GM12875 (cell line): ENCODE data around the gene GABRP.

Experiments
- H3K4me3 ChIP-seq: one replicate; pipeline ENCODE4 v1.5.1; 2011; ENCODE audit warnings: low read depth, low read length, control low read depth
- TF ChIP-seq, protein P1 (sequence below): IDR thresholded peaks from 2 replicates; pipeline ENCODE4 v1.5.1; 2011; ENCODE audit warnings: low read depth, mild to moderate bottlenecking, control low read depth, inconsistent platforms, low read length, moderate library complexity, borderline replicate concordance; ENCODE audit not compliant: insufficient read depth

The GABRP gene

DNA sequence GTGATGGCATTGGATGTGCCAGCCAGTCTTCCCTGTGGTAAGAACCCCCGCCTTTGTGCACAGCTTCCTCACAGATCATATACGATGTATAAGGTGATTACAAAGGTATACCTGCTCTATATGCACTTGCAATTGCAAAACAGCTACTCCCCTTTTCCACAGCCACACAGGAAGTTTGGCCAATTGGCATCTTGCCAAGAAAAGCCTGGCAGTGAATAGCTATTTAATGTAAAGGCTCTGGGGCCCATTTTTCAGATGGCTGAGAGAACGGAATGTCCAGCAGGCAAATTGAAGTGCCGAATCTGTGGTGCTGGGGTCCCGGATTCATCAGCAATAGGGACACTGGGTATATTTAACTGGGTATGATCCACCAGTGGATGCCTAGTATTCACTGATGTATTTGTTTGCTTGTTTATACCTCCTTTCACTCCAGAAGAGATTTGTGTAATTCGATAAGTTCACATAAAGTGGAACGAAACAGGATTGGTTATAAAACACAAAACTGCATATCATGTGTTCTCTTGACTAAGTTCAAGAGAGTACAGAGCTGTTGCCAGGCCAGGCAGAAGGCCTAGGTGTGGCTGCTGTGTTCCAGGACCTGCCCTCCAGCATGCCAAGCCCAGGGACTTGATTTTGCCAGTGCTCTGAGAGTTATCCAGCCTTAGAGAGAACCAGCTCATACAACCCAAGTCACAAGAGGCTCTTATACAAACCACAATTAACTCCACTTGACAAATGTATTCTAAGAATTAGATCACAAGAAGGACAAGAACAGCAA, 27.7 kb upstream of the GABRP start:
- H3K4me3 ChIP-seq = no peak overlapping the region
- TF ChIP-seq, protein P1, sequence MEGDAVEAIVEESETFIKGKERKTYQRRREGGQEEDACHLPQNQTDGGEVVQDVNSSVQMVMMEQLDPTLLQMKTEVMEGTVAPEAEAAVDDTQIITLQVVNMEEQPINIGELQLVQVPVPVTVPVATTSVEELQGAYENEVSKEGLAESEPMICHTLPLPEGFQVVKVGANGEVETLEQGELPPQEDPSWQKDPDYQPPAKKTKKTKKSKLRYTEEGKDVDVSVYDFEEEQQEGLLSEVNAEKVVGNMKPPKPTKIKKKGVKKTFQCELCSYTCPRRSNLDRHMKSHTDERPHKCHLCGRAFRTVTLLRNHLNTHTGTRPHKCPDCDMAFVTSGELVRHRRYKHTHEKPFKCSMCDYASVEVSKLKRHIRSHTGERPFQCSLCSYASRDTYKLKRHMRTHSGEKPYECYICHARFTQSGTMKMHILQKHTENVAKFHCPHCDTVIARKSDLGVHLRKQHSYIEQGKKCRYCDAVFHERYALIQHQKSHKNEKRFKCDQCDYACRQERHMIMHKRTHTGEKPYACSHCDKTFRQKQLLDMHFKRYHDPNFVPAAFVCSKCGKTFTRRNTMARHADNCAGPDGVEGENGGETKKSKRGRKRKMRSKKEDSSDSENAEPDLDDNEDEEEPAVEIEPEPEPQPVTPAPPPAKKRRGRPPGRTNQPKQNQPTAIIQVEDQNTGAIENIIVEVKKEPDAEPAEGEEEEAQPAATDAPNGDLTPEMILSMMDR = no peak

DNA sequence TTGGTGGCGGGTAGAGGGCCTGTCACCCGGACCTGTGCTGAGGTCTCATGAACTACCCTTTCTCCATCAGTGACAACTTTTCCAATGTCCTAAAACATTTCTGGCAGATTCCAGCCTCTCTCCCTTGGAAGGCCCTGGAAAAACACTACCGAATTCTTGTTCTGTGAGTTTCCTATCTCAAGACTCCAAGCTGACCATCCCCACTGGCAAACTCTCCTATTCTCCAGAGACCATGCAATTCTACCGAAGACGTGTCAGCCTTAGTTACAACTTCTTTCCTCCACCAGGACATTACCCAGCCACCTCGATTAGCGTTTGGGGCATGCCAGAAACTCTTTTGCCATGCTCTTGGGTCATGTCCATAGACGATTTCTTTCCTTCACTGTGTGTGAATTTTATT, 26.8 kb upstream of the GABRP start:
- TF ChIP-seq, protein P1 = no peak
- no peak overlapping the region for H3K4me3 ChIP-seq

DNA sequence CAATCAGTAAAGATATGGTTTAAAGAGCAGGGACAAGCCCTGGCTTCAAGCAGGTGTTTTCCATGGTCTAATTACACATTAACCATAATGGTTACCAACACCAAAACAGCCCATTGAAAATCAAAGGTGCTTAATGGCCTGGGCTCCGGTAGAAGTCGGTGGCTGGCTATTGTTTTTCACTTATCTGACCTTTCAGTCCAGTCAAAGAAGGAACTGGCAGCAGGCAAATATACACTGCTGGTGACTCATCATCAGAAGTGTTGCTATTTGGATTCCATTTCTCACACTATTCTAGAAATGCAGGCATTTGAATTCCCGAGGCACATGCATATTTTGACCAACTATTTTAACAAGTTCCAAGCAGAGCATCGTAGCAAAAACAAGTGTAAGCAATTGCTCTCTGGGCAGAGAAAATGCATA, 26.3 kb upstream of the GABRP start:
- TF ChIP-seq, protein P1 = no peak
- no peak overlapping the region for H3K4me3 ChIP-seq

DNA sequence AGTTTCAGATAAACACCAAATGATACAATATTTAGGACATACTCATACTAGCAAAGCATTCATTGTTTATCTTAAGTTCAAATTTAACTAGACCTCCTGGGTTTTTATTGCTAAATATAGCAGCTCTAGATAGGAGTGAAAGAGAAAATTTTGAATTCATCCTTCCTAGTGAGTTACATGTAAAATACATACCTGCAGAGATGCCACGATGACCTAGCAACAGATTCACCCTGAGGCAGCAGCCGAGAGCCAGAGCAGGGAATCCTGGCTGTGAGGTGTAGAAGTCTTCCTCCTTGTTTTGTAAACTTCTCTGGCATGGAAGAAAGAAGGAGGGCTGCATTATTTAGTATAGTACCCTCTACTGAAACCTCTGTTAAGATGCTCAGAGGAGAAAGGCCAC, 25.9 kb upstream of the GABRP start:
- TF ChIP-seq, protein P1 = no peak
- no peak overlapping the region for H3K4me3 ChIP-seq

DNA sequence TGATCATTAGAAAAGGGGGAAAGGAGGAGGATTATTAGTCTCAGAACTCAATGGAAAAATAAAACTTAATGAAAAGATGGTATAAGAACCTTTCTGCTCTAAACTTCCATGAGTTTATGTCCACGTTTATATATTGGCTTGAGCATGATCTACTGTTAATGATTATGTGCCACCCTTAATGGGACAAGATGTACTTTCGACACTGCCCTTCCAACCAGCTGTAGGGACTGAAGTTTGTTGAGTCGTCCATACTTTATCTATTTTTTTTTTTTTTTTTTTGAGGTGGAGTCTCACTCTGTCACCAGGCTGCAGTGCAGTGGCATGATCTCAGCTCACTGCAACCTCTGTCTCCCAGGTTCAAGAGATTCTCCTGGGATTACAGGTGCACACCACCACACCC, 25.0 kb upstream of the GABRP start:
- TF ChIP-seq, protein P1 = no peak
- H3K4me3 ChIP-seq = no peak overlapping the region

DNA sequence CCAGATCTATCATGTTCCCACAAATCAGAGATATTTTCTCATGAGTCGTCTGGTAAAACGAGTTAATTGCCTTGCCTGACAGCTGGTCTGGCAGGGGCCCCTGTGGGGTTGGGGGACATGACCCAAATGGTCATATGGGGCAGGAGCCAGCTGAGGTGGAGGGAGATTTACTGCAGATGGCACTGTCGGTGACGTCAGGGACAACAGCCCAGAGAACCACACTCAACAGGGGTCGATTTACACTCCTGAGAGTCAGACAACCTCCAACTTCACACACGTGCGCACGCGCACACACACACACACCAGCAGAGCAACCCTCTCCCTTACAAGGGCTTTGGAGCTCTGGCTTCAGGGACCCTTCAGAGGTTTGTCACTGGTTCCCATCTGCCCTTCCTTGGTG, 23.4 kb upstream of the GABRP start:
- no peak overlapping the region for H3K4me3 ChIP-seq
- TF ChIP-seq, protein P1 = no peak

DNA sequence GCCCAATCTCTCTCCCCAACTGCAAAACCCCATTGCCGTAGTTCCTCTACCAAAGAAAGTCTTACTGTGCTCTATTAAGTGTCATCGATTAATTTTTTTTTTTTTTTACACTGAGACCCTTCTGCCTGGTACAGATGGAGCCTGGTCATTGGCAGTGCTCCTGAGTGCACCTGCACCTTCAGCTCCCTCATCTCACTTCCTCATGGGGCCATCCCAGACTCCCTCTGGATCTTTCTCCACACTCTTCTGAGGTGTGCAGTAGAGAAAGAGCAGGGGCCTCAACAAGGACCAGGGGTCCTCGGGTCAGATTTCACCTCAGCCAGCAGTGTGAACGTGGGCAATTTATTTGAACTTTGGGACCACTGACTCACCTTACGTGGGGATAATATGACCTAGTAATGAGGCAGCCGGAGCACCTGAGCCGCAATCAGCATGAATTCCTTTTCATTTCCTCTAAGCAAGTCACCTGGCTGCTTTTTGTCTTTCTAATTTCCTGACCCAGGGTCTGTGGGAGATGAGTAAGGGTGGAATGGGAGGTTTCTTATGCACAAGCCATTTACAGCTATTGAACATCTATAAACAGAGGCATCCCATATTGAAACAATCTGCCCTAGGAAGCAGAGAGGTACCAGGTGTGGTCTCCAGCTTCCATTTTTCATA, 22.3 kb upstream of the GABRP start:
- H3K4me3 ChIP-seq = no peak overlapping the region
- TF ChIP-seq, protein P1 = no peak
